Heart right ventricle (tissue), 16 donors: ENCODE data around the gene IL17RA. TPM values are rescaled to one million over a fixed set of nuclear protein-coding genes. Genes with fewer than 3 reads are reported as not detected.

ENCODE experiments used
- ATAC-seq, 8 donors: fragments of 200-7000 bp; cut with Tn5 transposase; one replicate each; pipeline ENCODE4 v1.9.1; 2020; ENCODE audit warnings: mild to moderate bottlenecking in 8 of 8, moderate library complexity in 8 of 8, moderate number of reproducible peaks in 1 of 8
- DNase-seq, 2 donors: peaks; one replicate each; pipeline ENCODE4 v3.0.0-alpha.2; 2020
- H3K27ac ChIP-seq, 10 donors: fragments of 200-600 bp; sonication (generic) in 2 of 10; one replicate each; pipeline versions ENCODE4 v1.5.0 to v1.8.0; 2020 to 2022; ENCODE audit warnings: mild to moderate bottlenecking in 3 of 10
- H3K27me3 ChIP-seq, 7 donors: fragments of 200-600 bp; one replicate each; pipeline ENCODE4 v1.8.0; 2021 to 2022; ENCODE audit warnings: mild to moderate bottlenecking in 2 of 7
- H3K36me3 ChIP-seq, 9 donors: fragments of 200-600 bp; sonication (generic) in 1 of 9; one replicate each; pipeline versions ENCODE4 v1.5.0 to v1.8.0; 2020 to 2022; ENCODE audit warnings: mild to moderate bottlenecking in 2 of 9
- H3K4me1 ChIP-seq, 9 donors: fragments of 200-600 bp; sonication (generic) in 1 of 9; one replicate each; pipeline versions ENCODE4 v1.5.0 to v1.8.0; 2020 to 2022; ENCODE audit warnings: mild to moderate bottlenecking in 4 of 9
- H3K4me3 ChIP-seq, 10 donors: fragments of 200-600 bp; sonication (generic) in 2 of 10; one replicate each; pipeline versions ENCODE4 v1.5.0 to v1.8.0; 2020 to 2022; ENCODE audit warnings: mild to moderate bottlenecking in 7 of 10, moderate library complexity in 2 of 10
- H3K9me3 ChIP-seq, 11 donors: fragments of 200-600 bp in 10 of 11; sonication (generic) in 2 of 11; one replicate each; pipeline versions ENCODE4 v1.5.0 to v1.8.0; 2013 to 2022; ENCODE audit warnings: mild to moderate bottlenecking in 2 of 11, control low read depth in 1 of 11, moderate library complexity in 1 of 11
- CTCF ChIP-seq, 9 donors: fragments of 200-600 bp; sonication (generic) in 2 of 9; IDR thresholded peaks; one replicate each; pipeline versions ENCODE4 v1.5.0 to v1.8.0; 2021 to 2022; ENCODE audit warnings: antibody characterized with exemption in 9 of 9, mild to moderate bottlenecking in 5 of 9, moderate library complexity in 1 of 9
- WGBS, 2 donors: extraction: QIAGEN DNeasy Blood & Tissue Kit; methylation state at CpG; one replicate each; pipeline ENCODE4 v1.1.7; 2013; ENCODE audit warnings: inconsistent platforms in 1 of 2; 5-methylcytosine and 5-hydroxymethylcytosine counted together
- intact Hi-C, 10 donors: fragments of 100-400 bp; cut with DNase I; formaldehyde crosslinking; loops; one replicate each; pipeline versions ENCODE4 v1.11.1 to v1.14.2; 2022
- polyA plus RNA-seq, 2 donors: library from polyadenylated mRNA; stranded (reverse); fragments of 200-250 nt; gene quantifications; one replicate each; pipeline ENCODE4 v1.2.3, GENCODE V29; 2013
- total RNA-seq, 10 donors: library from RNA; stranded (reverse); fragmentation: NEBNext Ultra II Directional in 3 of 10; extraction: Animal tissue kit (Norgen Biotek cat#: 25700) in 3 of 10; gene quantifications; one replicate each; pipeline versions ENCODE4 v1.2.1 to v1.2.4, GENCODE V29; 2021 to 2023
- donor health status: Arrhythmogenic right ventricular cardiomyopathy.
- donor health status: ischemic (EF 13 %, LVEDD 7.1; RV severe dilation, severe dysfunction).
- donor health status: healthy with polysubstance abuse.
- donor health status: DM: no; HTN: yes; CAD: no.
- donor health status: DM: no; HTN: no; CAD: no.
- donor health status: ischemic (EF 25% LVEDD 6.9; RV normal size, moderate dysfunction).
- donor health status: ischemic (EF 25% LVEDD 5.7; RV mildly dilated, moderate dysfunction).
- donor health status: healthy.
- donor health status: DM: yes; HTN: yes; CAD: no.
- donor health status: Ischemic cardiomyopathy.
- donor health status: ischemic (EF 35%, LVEDD 5.7; RV mildly dilated, moderate dysfunction).
- donor health status: nonischemic (EF 11% LVEDD 7.7; RV severe dilation, severe dysfunction).
- donor health status: DM: yes; HTN: yes; CAD: no.
- donor health status: PGD.
- donor health status: ischemic (EF 29% LVEDD 5.4; RV normal size, mild dysfunction).
- donor health status: nonischemic (EF 23%, LVEDD 6.1; RV moderate dilation, normal function).

Gene IL17RA
- total and polyA plus RNA-seq, 12 donors, result 4.0 to 15.9 (median 5.4) TPM

GRCh38 chr22:17119481-17120202, 34.8 kb downstream of the IL17RA start:
- WGBS, 2 donors, result 39 to 43% methylated on average over 63 of the region's 63 CpGs
- peak in 1 of 2 donors; percentile 66 for DNase-seq
- TF ChIP-seq CTCF (IDR thresholded peaks at IDR 0.05), result peak; percentile 7 to 65 (median 52)
- Histone ChIP-seq H3K27ac (no peak overlapping the region), H3K4me1 (peaks cover 3 to 61% (median 23%) of the 10 kb centered on the region in 9 donors), H3K36me3 (no peaks in the 10 kb centered on the region), H3K27me3 (peaks cover 0 to 31% (median 0%) of the 10 kb centered on the region in 7 donors), H3K4me3 (peak overlapping the region in 2 of 10 donors; percentile 22 to 39), H3K9me3 (no peaks in the 10 kb centered on the region)
- ATAC-seq, result peak in 4 of 8 donors; percentile 27 to 55 (median 40)
- intact Hi-C loops, result loop anchor here in 8 of 10 donors (2.0 to 10.0 kb wide), 6 partner anchors 32 to 53 kb away; partner anchors contain the start of gene HDHD5 (in 4 of the 8)

- H3K27ac ChIP-seq, result no peak overlapping the region
- peak; percentile 61 to 71 for DNase-seq
- peak overlapping the region in 7 of 10 donors; percentile 64 to 80 (median 69) for H3K4me3 ChIP-seq
- peak in 1 of 9 donors; percentile 5 for TF ChIP-seq CTCF (IDR thresholded peaks at IDR 0.05)
- peaks cover 3 to 54% (median 23%) of the 10 kb centered on the region in 9 donors for H3K4me1 ChIP-seq
- no peaks in the 10 kb centered on the region for H3K36me3 ChIP-seq
- ATAC-seq, result peak in 5 of 8 donors; percentile 13 to 54 (median 44)
- H3K9me3 ChIP-seq, result no peaks in the 10 kb centered on the region
- WGBS, 2 donors, result 2 to 5% methylated on average over 38 to 45 of the region's 45 CpGs
- intact Hi-C loops, result loop anchor here in 8 of 10 donors (2.0 to 5.0 kb wide), 5 partner anchors 33 to 52 kb away; partner anchors contain the start of gene HDHD5 (in 4 of the 8)
- peaks cover 0 to 31% (median 0%) of the 10 kb centered on the region in 7 donors for H3K27me3 ChIP-seq
These were observed 35.5 kb downstream of the IL17RA start for GRCh38 chr22:17120281-17120680.

GRCh38 chr22:17120711-17121232, 36.0 kb downstream of the IL17RA start:
- H3K4me3 ChIP-seq, result peak overlapping the region; percentile 58 to 80 (median 68)
- no peaks in the 10 kb centered on the region for H3K36me3 ChIP-seq
- DNase-seq, result no peak
- H3K9me3 ChIP-seq, result no peaks in the 10 kb centered on the region
- peaks cover 3 to 50% (median 23%) of the 10 kb centered on the region in 9 donors for H3K4me1 ChIP-seq
- 0 to 1% methylated on average over 30 to 70 of the region's 70 CpGs for WGBS, 2 donors
- ATAC-seq, result peak in 1 of 8 donors; percentile 10
- intact Hi-C loops, result loop anchor here in 8 of 10 donors (1.0 to 5.0 kb wide), 6 partner anchors 12 to 52 kb away; partner anchors contain the start of gene HDHD5 (in 4 of the 8)
- TF ChIP-seq CTCF (IDR thresholded peaks at IDR 0.05), result no peak
- H3K27ac ChIP-seq, result peak overlapping the region in 8 of 10 donors; percentile 39 to 82 (median 68)
- peaks cover 0 to 31% (median 0%) of the 10 kb centered on the region in 7 donors for H3K27me3 ChIP-seq
